ENCODE data around the gene TDO2.

TDO2 gene

DNA sequence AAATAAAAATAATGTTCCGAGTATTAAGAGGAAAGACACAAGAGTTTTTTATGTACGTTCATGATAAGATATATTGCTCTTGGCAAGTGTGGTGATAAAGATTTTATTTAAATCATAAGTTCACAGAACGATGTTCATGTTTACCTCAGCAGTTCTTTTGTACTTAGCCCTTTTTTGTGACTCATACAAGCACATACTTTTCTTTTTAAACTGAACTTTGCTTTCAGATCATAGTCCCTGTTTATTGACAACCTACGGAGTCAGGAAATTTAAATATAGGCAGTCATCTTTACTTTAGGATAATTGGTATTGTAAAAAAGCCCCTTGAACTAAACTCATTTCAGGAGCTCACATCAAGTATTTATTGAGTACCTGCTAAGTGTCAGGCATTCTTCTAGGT is 51.4 kb downstream of the TDO2 start:
- DNase-seq, result no peak

DNA sequence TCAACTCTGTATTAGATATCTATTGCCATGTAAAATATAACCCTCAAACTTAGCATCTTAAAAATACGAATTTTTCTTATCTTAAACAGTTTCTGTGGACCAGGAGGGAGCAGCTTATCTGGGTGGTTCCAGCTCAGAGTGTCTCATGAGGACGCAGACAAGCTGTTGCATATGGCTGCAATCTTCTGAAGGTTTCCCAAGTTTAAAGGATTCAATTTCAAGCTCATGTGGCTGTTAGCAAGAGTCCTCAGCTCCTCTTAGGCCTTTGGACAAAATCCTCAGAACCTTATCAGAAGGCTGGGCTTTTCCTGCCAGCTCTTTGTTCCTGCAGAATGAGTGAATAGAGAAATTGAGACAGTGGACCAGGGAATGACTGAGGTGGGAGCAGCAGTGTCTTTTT is 53.0 kb downstream of the TDO2 start:
- no peak for DNase-seq

DNA sequence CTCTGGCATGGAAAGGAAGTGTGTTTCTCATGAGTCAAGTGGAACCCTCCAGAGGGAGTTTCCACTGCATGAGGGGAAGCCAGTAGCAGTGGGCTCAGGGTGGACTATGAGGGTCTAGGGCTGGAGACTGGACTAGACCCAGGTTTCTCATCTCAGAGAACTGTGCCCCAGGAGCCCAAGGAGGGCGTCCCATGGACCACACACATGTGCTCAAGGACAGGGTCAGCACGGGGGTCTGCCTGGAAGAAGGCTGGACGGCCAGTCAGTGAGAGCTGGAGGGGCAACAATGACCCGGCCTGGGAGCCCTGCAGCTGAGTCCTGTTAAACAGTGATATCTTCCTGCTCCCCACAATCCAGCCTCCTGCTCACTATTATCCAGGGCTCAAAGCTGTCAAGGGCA is 55.9 kb downstream of the TDO2 start:
- no peak for DNase-seq

DNA sequence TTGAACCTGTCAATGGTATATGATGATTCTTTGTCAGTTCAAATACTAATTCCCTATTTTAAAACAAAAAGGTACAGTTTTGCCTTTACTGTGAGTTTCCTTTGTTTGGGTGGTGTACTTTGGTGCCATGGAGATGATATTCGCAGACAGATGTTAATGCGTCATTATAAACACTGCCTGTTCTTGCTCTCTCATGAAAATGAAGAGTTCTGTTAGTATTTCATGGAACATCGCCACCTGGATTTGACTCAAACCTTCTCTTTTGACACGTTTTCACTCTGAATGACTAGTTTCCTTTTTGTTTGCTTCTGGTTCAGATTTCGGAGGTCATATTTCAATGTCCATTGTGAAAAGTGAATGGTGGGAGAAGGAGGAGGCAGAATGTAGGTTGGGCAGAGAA is 57.0 kb downstream of the TDO2 start:
- no peak for DNase-seq

DNA sequence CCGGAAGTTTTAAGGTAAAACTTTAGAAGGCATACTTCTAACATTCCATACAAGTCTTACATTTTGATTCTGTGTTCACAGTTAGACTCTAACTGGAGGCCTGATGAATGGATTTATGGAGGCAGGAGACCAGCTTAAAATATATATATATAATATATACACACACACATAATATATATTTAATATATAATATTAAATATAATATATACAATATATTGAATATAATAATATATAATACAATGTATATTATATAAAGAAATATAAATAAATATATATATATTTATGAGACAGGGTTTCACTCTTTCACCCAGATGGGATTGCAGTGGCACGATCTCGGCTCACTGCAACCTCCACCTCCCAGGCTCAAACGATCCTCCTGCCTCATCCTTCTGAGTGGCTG is 58.1 kb downstream of the TDO2 start:
- DNase-seq, result no peak

DNA sequence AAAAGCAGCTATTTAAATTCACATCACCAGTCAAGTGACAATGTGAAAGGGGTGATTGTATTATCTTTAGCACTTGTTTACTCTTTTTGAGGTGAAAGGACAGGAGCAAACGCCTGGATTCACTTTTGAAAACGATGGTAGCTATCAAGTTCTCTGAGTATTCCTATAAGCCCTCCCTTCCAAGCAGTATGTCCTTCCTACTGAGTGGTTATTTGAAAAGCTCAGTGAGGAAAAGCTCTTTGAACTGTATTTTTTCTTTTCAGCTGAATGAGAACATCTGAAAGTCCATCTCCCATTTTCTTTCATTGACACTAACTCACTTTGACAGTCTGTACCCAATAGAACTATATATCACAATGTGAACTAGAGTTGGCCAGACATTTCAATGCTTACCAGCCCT is 59.3 kb downstream of the TDO2 start:
- DNase-seq, result no peak

DNA sequence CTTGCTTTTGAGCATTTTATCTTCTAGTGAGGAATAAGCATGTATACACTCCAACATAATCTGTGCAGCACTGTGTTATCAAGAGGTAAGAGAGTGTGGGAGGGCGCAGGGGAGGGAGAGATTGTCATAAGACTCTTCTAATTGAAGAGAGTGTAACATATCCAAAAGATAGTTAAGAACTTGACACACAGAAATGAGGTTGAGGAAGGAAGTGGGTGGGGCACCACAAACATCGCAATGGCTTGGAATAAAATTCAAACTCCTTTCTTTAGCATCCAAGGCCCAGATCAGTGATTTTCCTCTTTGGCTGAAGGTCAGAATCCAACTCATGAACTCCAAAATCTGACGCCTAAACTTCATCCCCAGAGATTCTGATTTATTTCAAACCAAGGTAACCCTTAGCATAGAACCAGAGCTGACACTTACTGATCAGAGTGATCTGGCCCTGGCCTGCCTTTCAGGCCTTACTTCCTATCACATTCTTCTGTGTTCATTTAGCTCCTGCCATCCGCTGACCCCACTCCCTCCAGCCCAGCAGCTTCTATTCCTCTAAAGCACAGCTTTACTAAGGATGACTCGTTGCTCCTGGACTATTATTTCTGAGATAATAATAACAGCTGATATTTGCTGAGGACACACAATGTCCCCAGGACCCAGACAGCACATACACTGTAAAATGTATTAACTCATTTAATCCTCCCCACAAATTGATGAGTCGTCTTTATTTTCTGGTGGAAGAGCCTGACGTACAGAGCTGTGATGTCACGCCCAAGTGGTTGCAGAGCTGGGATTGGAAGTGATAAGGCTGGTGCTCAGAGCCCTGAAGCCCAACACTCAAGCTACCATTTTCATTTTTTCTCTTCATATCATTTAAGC is 60.8 kb downstream of the TDO2 start:
- DNase-seq, result no peak

DNA sequence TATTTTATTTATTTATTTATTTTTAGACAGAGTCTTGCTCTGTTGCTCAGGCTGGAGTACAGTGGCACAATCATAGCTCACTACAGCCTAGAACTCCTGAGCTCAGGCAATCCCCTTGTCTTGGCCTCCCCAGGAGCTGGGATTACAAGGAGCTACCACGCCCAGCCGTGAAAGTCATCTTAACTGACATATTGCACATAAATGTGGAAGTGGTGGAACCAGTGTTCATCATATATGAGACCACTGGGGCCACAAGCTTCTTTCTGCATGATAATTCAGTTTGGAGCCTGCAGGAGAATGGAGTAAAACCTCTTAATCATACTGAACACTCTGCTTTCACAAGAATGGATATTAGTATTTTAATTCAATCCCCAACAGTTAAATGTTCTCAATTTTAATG is 62.7 kb downstream of the TDO2 start:
- DNase-seq, result no peak

DNA sequence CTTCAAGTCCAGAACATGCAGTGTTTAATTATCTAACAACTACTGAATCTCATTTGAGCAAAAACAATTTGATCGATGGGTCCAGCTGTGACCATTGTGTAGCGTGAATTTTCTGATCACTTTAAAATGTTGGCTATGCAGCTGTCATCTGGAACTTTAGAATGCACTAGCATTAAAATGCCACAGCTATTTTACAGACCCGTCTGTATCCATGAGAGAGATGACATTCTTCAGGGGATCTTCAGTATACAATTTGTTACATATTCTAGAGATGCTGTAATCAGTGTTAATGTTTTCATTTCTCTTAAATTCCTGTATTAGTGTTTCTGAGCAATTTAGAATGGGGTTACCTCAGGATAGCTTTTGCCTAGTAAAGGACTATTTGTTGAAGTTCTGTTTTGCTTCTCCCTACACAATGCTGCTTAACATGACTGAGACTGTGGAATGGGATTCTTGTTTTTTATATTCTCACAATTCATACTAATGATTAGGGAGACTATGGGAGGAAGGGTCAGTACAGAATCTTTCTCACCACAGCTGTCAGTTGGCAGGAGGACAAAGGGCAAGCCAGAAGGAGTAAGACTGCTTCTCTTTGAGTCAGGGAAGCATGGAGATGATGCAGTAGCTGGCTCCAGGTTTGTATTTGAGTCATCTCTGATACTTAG is 63.4 kb downstream of the TDO2 start:
- DNase-seq, result no peak
